Hepatocyte (in vitro differentiated cells): ENCODE measurements around the gene DYRK4. TPM values are rescaled to one million over a fixed set of nuclear protein-coding genes. Genes with fewer than 3 reads are reported as not detected.

ENCODE experiments used
- DNase-seq: peaks from one replicate; pipeline ENCODE4 v3.0.0-alpha.2; 2016; ENCODE audit warnings: low spot score
- H2AFZ ChIP-seq: fragments of 200-600 bp; sonication (generic); 2 replicates; pipeline ENCODE4 v1.6.0; 2016; ENCODE audit warnings: antibody characterized with exemption, mild to moderate bottlenecking
- H3K27ac ChIP-seq: fragments of 200-600 bp; sonication (generic); 2 replicates; pipeline ENCODE4 v1.5.1; 2016; ENCODE audit warnings: mild to moderate bottlenecking
- H3K27me3 ChIP-seq: fragments of 200-600 bp; sonication (generic); 2 replicates; pipeline ENCODE4 v1.6.1; 2016
- H3K36me3 ChIP-seq: fragments of 200-600 bp; sonication (generic); replicated peaks from 2 replicates; pipeline ENCODE4 v1.5.1; 2016; ENCODE audit warnings: low read depth; ENCODE audit not compliant: insufficient read depth
- H3K4me1 ChIP-seq: fragments of 200-600 bp; sonication (generic); 2 replicates; pipeline ENCODE4 v1.5.1; 2016; ENCODE audit warnings: mild to moderate bottlenecking, moderate library complexity; ENCODE audit not compliant: insufficient read depth
- H3K4me2 ChIP-seq: fragments of 200-600 bp; sonication (generic); 2 replicates; pipeline ENCODE4 v1.6.0; 2016
- H3K4me3 ChIP-seq: fragments of 200-600 bp; sonication (generic); 2 replicates; pipeline ENCODE4 v1.5.1; 2016; ENCODE audit warnings: mild to moderate bottlenecking
- H3K79me2 ChIP-seq: fragments of 200-600 bp; sonication (generic); 2 replicates; pipeline ENCODE4 v1.6.0; 2017; ENCODE audit warnings: mild to moderate bottlenecking
- H3K9me2 ChIP-seq: fragments of 200-600 bp; sonication (generic); replicated peaks from 2 replicates; pipeline ENCODE4 v1.6.0; 2017; ENCODE audit warnings: mild to moderate bottlenecking; ENCODE audit not compliant: insufficient read depth
- H3K9me3 ChIP-seq: fragments of 200-600 bp; sonication (generic); 2 replicates; pipeline ENCODE4 v1.5.1; 2016; ENCODE audit warnings: low read depth, mild to moderate bottlenecking
- H4K20me1 ChIP-seq: fragments of 200-600 bp; sonication (generic); 2 replicates; pipeline ENCODE4 v1.6.0; 2016; ENCODE audit warnings: mild to moderate bottlenecking; ENCODE audit not compliant: insufficient read depth, poor library complexity, severe bottlenecking
- CTCF ChIP-seq: fragments of 200-600 bp; sonication (generic); IDR thresholded peaks from 2 replicates; pipeline ENCODE4 v1.5.1; 2016; ENCODE audit warnings: antibody characterized with exemption, mild to moderate bottlenecking; ENCODE audit not compliant: poor library complexity
- EZH2 ChIP-seq: fragments of 200-600 bp; sonication (generic); IDR thresholded peaks from 2 replicates; pipeline ENCODE4 v1.6.1; 2016; ENCODE audit warnings: antibody characterized with exemption, mild to moderate bottlenecking, borderline replicate concordance
- EZH2phosphoT487 ChIP-seq: fragments of 200-600 bp; sonication (generic); IDR thresholded peaks from one replicate; pipeline ENCODE4 v1.6.1; 2018; ENCODE audit warnings: antibody characterized with exemption, mild to moderate bottlenecking, low read depth, moderate library complexity; ENCODE audit not compliant: unreplicated experiment, severe bottlenecking
- WGBS: methylation state at CpG from one replicate; pipeline ENCODE4 v1.1.6; 2016; ENCODE audit warnings: low lambda C conversion rate; ENCODE audit errors: missing lambda C conversion rate; 5-methylcytosine and 5-hydroxymethylcytosine counted together
- polyA plus RNA-seq: library from polyadenylated mRNA; unstranded; fragments of >200 nt; fragmentation: Nextera tagmentation; extraction: Ambion mirVana; gene quantifications from 2 replicates; pipeline ENCODE4 v1.2.1, GENCODE V29; 2016
- total RNA-seq: library from RNA; depleted of rRNA; stranded (reverse); fragments of >200 nt; gene quantifications from 2 replicates; pipeline ENCODE4 v1.2.3, GENCODE V29; 2014

The DYRK4 gene
- total and polyA plus RNA-seq, 2 experiments from 2014 or later: 34.1 to 50.3 TPM

DNA sequence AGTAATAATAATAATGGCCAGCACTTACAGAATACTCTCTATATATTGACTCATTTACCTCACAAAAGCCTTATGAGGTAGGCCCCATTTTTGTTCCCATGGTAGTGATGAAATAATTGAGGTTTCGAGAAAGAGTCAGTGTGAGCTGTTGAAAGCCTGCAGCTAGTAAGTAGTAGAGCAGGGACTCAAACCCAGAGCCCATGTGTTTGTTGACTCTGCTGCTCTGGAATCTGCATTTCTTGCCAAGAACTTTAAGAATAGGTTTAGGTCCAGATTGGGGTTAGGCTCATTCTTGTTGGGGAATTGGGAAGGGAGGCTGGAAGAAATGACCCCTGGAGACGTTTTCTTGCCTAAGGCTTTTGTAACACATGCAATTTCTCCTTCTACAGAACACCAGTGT lies 27.9 kb downstream of the DYRK4 start:
- no peak overlapping the region for H3K27ac ChIP-seq

GRCh38 chr12:4591180-4591687 lies 29.2 kb downstream of the DYRK4 start:
- Histone ChIP-seq H3K36me3 (no peaks in the 10 kb centered on the region), H3K27me3 (no peaks in the 10 kb centered on the region), H3K4me3 (no peak overlapping the region), H3K9me2 (no peaks in the 10 kb centered on the region), H3K79me2 (no peaks in the 10 kb centered on the region), H3K4me2 (no peak overlapping the region), H3K4me1 (peaks cover under 1% of the 10 kb centered on the region), H3K9me3 (no peaks in the 10 kb centered on the region), H4K20me1 (no peaks in the 10 kb centered on the region), H3K27ac (no peak overlapping the region), H2AFZ (no peak overlapping the region)
- 80% methylated on average over 7 of the region's 7 CpGs for WGBS
- no peak for DNase-seq
- TF ChIP-seq EZH2phosphoT487 (no peak), CTCF (no peak), EZH2 (no peak)

More for the DNA sequence above, 27.9 kb downstream of the DYRK4 start:
- H3K36me3 ChIP-seq: no peaks in the 10 kb centered on the region
- no peak overlapping the region for H3K4me2 ChIP-seq
- WGBS: 74% methylated on average over 2 of the region's 2 CpGs
- H3K27me3 ChIP-seq: no peaks in the 10 kb centered on the region
- no peaks in the 10 kb centered on the region for H3K9me3 ChIP-seq
- H3K9me2 ChIP-seq: no peaks in the 10 kb centered on the region
- peaks cover 2% of the 10 kb centered on the region for H3K4me1 ChIP-seq
- no peak overlapping the region for H2AFZ ChIP-seq
- no peak overlapping the region for H3K4me3 ChIP-seq
- no peak for DNase-seq
- no peaks in the 10 kb centered on the region for H4K20me1 ChIP-seq
- H3K79me2 ChIP-seq: no peaks in the 10 kb centered on the region
- TF ChIP-seq EZH2phosphoT487: no peak
- no peak for TF ChIP-seq CTCF
- no peak for TF ChIP-seq EZH2

GRCh38 chr12:4595881-4596280 lies 33.9 kb downstream of the DYRK4 start:
- no peak overlapping the region for H2AFZ ChIP-seq
- H4K20me1 ChIP-seq: no peaks in the 10 kb centered on the region
- TF ChIP-seq EZH2 (no peak), EZH2phosphoT487 (no peak), CTCF (no peak)
- WGBS: 95% methylated on average over 6 of the region's 6 CpGs
- no peaks in the 10 kb centered on the region for H3K4me1 ChIP-seq
- H3K4me2 ChIP-seq: no peak overlapping the region
- no peaks in the 10 kb centered on the region for H3K36me3 ChIP-seq
- H3K79me2 ChIP-seq: no peaks in the 10 kb centered on the region
- no peaks in the 10 kb centered on the region for H3K9me3 ChIP-seq
- no peak for DNase-seq
- no peak overlapping the region for H3K4me3 ChIP-seq
- no peak overlapping the region for H3K27ac ChIP-seq
- H3K27me3 ChIP-seq: no peaks in the 10 kb centered on the region
- H3K9me2 ChIP-seq: no peaks in the 10 kb centered on the region
